Liver (tissue), 3 donors: ENCODE results near the gene HYOU1.

Source experiments
- EGR1 ChIP-seq, 2 donors: IDR thresholded peaks; 2 replicates each; pipeline ENCODE4 v1.6.1; 2016 to 2018; ENCODE audit warnings: antibody characterized with exemption in 2 of 2, low read depth in 2 of 2
- FOXA1 ChIP-seq: IDR thresholded peaks from 2 replicates; pipeline ENCODE4 v1.6.1; 2016; ENCODE audit warnings: antibody characterized with exemption
- GABPA ChIP-seq, 2 donors: IDR thresholded peaks in 1 of 2; conservative IDR thresholded peaks in 1 of 2; 2 replicates each; pipeline ENCODE4 v1.6.1; 2016; ENCODE audit warnings: antibody characterized with exemption in 2 of 2, mild to moderate bottlenecking in 1 of 2, moderate library complexity in 1 of 2
- HNF4A ChIP-seq, 2 donors: conservative IDR thresholded peaks; 2 replicates each; pipeline ENCODE4 v1.6.1; 2016; ENCODE audit warnings: antibody characterized with exemption in 2 of 2, mild to moderate bottlenecking in 2 of 2
- JUND ChIP-seq, 2 donors: IDR thresholded peaks; 2 replicates each; pipeline ENCODE4 v1.6.1; 2016; ENCODE audit warnings: antibody characterized with exemption in 2 of 2
- RAD21 ChIP-seq, 2 donors: IDR thresholded peaks; 2 replicates each; pipeline ENCODE4 v1.6.1; 2016; ENCODE audit warnings: antibody characterized with exemption in 2 of 2, mild to moderate bottlenecking in 2 of 2
- SP1 ChIP-seq: IDR thresholded peaks from 2 replicates; pipeline ENCODE4 v1.6.1; 2018; ENCODE audit warnings: antibody characterized with exemption, mild to moderate bottlenecking
- TAF1 ChIP-seq: conservative IDR thresholded peaks from 2 replicates; pipeline ENCODE4 v1.6.1; 2016; ENCODE audit warnings: antibody characterized with exemption, mild to moderate bottlenecking
- YY1 ChIP-seq: IDR thresholded peaks from 2 replicates; pipeline ENCODE4 v1.6.1; 2016; ENCODE audit warnings: antibody characterized with exemption, mild to moderate bottlenecking
- TF ChIP-seq, protein P1 (sequence below): fragments of 150-350 bp; IDR thresholded peaks from 2 replicates; pipeline ENCODE4 v1.5.1; 2017; ENCODE audit warnings: improper control_type of control experiment, low read depth, low read length; ENCODE audit not compliant: missing input control
- TF ChIP-seq, protein P2 (sequence below): IDR thresholded peaks from 2 replicates; pipeline ENCODE4 v1.6.1; 2016; ENCODE audit warnings: antibody characterized with exemption
- TF ChIP-seq, protein P3 (sequence below): IDR thresholded peaks from 2 replicates; pipeline ENCODE4 v1.6.1; 2016; ENCODE audit warnings: antibody characterized with exemption
- TF ChIP-seq, protein P4 (sequence below): IDR thresholded peaks from 2 replicates; pipeline ENCODE4 v1.6.1; 2016; ENCODE audit warnings: antibody characterized with exemption, mild to moderate bottlenecking
- donor health status: healthy.
- donor health status: healthy.

DNA sequence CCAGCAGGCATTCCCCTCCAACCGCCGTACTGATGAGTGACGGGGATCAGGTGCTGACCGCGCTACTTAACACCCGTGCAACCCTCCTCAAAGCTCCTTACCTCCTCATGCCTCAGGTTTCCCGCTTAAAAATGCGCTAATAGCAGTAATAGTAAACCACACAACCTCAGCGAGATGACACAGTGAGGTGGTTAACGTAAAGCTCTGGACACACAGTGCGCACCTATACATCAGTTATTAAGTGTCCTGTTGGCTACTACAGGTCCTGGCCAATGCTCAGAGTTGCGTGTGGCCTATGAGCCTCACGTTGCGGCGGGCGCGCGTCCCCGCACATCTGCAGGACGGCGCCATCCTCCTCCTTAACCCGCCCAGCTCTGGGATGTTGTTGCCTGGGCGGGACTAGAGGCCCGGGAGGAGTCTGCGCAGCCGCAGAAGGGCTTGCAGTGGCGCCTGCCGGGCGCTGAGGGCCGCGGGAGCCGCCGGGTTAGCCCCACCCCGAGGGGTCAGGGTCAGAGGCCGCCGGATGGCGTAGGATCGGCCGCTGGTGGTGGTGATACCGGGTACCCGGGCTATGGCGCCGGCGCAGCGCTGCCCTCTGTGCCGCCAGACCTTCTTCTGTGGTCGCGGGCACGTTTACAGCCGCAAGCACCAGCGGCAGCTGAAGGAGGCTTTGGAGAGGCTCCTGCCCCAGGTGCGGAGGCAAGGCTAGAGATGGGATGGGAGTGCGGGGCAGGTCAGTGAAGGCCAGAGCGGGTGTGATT is 59.2 kb downstream of the HYOU1 start, which contains the start of gene CENATAC:
- TF ChIP-seq, protein P1, sequence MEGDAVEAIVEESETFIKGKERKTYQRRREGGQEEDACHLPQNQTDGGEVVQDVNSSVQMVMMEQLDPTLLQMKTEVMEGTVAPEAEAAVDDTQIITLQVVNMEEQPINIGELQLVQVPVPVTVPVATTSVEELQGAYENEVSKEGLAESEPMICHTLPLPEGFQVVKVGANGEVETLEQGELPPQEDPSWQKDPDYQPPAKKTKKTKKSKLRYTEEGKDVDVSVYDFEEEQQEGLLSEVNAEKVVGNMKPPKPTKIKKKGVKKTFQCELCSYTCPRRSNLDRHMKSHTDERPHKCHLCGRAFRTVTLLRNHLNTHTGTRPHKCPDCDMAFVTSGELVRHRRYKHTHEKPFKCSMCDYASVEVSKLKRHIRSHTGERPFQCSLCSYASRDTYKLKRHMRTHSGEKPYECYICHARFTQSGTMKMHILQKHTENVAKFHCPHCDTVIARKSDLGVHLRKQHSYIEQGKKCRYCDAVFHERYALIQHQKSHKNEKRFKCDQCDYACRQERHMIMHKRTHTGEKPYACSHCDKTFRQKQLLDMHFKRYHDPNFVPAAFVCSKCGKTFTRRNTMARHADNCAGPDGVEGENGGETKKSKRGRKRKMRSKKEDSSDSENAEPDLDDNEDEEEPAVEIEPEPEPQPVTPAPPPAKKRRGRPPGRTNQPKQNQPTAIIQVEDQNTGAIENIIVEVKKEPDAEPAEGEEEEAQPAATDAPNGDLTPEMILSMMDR: peak; percentile 18
- TF ChIP-seq, protein P2, sequence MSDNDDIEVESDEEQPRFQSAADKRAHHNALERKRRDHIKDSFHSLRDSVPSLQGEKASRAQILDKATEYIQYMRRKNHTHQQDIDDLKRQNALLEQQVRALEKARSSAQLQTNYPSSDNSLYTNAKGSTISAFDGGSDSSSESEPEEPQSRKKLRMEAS: no peak
- TF ChIP-seq FOXA1 (no peak), GABPA (IDR thresholded peaks at IDR 0.05 in 1 of 2, conservative IDR thresholded peaks at IDR 0.05 in 1 of 2) (peak in 1 of 2 donors; percentile 81), TAF1 (no peak), RAD21 (IDR thresholded peaks at IDR 0.05) (peak; percentile 44 to 56), JUND (IDR thresholded peaks at IDR 0.05) (no peak), YY1 (peak; percentile 92), SP1 (peak; percentile 33), HNF4A (conservative IDR thresholded peaks at IDR 0.05) (peak in 1 of 2 donors; percentile 5), EGR1 (IDR thresholded peaks at IDR 0.05; ENCODE audit: low read depth in 2 of 2) (no peak)
- TF ChIP-seq, protein P3, sequence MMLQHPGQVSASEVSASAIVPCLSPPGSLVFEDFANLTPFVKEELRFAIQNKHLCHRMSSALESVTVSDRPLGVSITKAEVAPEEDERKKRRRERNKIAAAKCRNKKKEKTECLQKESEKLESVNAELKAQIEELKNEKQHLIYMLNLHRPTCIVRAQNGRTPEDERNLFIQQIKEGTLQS: no peak
- TF ChIP-seq, protein P4, sequence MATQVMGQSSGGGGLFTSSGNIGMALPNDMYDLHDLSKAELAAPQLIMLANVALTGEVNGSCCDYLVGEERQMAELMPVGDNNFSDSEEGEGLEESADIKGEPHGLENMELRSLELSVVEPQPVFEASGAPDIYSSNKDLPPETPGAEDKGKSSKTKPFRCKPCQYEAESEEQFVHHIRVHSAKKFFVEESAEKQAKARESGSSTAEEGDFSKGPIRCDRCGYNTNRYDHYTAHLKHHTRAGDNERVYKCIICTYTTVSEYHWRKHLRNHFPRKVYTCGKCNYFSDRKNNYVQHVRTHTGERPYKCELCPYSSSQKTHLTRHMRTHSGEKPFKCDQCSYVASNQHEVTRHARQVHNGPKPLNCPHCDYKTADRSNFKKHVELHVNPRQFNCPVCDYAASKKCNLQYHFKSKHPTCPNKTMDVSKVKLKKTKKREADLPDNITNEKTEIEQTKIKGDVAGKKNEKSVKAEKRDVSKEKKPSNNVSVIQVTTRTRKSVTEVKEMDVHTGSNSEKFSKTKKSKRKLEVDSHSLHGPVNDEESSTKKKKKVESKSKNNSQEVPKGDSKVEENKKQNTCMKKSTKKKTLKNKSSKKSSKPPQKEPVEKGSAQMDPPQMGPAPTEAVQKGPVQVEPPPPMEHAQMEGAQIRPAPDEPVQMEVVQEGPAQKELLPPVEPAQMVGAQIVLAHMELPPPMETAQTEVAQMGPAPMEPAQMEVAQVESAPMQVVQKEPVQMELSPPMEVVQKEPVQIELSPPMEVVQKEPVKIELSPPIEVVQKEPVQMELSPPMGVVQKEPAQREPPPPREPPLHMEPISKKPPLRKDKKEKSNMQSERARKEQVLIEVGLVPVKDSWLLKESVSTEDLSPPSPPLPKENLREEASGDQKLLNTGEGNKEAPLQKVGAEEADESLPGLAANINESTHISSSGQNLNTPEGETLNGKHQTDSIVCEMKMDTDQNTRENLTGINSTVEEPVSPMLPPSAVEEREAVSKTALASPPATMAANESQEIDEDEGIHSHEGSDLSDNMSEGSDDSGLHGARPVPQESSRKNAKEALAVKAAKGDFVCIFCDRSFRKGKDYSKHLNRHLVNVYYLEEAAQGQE: no peak
